Stomach (tissue), 4 donors: Measurements from ENCODE around the gene CAMSAP3.

Experiments used
- EP300 ChIP-seq: sonication (generic); formaldehyde crosslinking; IDR thresholded peaks from one replicate; pipeline ENCODE4 v1.6.1; 2017; ENCODE audit warnings: antibody characterized with exemption
- POLR2A ChIP-seq, 4 donors: fragments of 450-650 bp; IDR thresholded peaks; one replicate each; pipeline ENCODE4 v1.6.1; 2016; ENCODE audit warnings: antibody characterized with exemption in 4 of 4, control low read depth in 2 of 4, mild to moderate bottlenecking in 1 of 4, moderate library complexity in 1 of 4
- POLR2AphosphoS5 ChIP-seq, 3 donors: sonication (generic); formaldehyde crosslinking; IDR thresholded peaks; one replicate each; pipeline ENCODE4 v1.6.1; 2016; ENCODE audit warnings: antibody characterized with exemption in 3 of 3
- TF ChIP-seq, protein P1 (sequence below), 7 experiments: fragments of 450-650 bp in 4 of 7; fragments of 200-600 bp in 3 of 7; sonication (generic) in 3 of 7; IDR thresholded peaks; one replicate each; pipeline ENCODE4 v1.5.1; 2016 to 2019; ENCODE audit warnings: antibody characterized with exemption in 7 of 7, control low read depth in 2 of 7, mild to moderate bottlenecking in 1 of 7

DNA sequence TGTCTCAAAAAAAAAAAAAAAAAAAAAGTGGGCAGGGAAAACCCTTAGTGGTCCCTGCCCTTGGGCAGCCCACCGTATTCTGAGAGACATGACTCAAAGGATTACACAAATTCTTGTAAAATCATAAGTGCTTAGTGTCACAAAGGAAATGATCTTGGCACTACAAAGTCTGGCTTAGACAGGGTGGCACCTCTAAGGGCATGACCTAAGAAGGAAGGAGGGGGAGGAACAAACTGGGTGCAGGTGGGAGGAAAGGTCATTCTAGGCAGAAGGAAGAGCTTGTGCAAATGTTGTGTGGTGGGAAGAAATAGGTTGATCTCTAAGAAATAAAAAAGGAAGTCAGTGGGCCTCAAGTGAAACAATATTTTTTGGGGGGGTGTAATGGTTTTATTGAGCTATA is 49.8 kb upstream of the CAMSAP3 start:
- no peak for TF ChIP-seq POLR2A (IDR thresholded peaks at IDR 0.05)
- TF ChIP-seq, protein P1, sequence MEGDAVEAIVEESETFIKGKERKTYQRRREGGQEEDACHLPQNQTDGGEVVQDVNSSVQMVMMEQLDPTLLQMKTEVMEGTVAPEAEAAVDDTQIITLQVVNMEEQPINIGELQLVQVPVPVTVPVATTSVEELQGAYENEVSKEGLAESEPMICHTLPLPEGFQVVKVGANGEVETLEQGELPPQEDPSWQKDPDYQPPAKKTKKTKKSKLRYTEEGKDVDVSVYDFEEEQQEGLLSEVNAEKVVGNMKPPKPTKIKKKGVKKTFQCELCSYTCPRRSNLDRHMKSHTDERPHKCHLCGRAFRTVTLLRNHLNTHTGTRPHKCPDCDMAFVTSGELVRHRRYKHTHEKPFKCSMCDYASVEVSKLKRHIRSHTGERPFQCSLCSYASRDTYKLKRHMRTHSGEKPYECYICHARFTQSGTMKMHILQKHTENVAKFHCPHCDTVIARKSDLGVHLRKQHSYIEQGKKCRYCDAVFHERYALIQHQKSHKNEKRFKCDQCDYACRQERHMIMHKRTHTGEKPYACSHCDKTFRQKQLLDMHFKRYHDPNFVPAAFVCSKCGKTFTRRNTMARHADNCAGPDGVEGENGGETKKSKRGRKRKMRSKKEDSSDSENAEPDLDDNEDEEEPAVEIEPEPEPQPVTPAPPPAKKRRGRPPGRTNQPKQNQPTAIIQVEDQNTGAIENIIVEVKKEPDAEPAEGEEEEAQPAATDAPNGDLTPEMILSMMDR (IDR thresholded peaks at IDR 0.05): no peak
- TF ChIP-seq EP300: no peak
- TF ChIP-seq POLR2AphosphoS5 (IDR thresholded peaks at IDR 0.05): no peak
